HPDE6-E6E7 (cell line): ENCODE results near the gene GRID1.

ENCODE experiments used
- DNase-seq: peaks from one replicate; pipeline ENCODE4 v3.0.0; 2011; ENCODE audit warnings: missing footprints; ENCODE audit errors: extremely low spot score

GRID1 gene

GRCh38 chr10:85602306-85602705, 764.3 kb downstream of the GRID1 start:
- DNase-seq = no peak

DNA sequence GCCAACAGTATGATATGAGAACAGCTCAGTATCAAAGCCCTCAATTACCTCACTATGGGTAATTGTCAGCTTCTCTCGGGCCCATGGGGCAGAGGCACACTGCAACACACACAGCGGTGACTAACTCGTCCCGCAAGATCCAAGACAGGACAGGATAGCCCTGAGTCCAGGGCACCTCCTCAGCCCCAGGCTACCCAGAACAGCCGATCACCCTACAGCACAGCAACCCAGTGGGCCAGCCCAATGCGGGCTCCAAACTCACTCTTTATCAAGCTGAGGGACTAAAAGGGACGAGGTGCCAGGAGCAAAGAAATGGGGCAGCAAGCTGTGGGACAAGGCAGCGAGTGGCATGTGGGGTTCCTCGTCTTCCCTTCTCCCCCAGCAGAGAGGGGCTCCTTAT, 765.1 kb downstream of the GRID1 start:
- DNase-seq = no peak

DNA sequence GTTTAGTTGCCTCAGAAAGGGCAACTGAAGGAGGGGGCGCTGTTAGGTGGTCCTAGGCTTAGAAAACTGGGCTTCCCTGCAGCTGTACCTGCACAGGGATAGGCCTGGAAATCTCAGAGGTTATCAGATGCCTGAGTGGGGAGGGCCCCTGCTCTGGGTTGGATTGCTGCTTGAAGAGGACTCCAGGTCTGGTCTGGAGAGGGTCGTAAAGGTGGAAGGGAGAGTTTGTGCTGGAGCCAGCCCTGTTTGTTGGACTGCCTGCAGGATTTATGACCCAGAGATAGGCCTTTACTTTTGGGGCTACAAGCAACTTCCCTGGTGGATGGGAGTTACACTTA, 765.9 kb downstream of the GRID1 start:
- DNase-seq = no peak

DNA sequence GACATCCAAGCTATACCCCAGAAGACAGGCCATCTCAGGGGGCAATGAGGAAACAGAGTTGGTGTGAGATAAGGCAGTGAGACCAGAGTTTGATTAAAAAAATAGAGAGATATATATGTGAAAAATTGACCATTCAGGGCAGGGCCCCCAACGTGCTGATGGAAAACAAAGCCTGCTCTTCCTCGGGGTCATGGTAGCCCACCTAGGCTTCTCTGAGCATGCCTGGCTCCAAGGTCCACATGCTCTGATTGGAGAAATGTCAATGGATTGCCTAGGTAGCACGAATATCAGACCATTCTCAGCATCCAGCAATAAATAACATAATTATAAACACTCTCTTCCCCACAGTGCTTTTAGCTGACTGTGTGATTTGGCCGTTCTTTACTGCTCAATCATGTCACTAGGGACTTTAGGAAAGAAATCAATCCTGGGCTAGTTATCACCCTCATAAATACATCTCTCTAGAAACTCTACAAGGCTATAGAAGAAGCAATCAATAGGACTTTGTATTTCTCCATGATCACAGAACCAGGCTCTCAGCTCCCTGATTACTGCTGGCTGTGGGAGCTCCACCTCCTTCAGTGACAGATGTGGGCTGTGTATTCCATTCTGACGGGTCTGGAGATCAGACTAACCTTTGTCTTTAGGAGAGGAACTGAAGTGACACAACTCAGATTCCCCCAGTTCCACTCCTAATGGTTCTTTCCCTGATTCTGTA, 766.4 kb downstream of the GRID1 start:
- DNase-seq = no peak

DNA sequence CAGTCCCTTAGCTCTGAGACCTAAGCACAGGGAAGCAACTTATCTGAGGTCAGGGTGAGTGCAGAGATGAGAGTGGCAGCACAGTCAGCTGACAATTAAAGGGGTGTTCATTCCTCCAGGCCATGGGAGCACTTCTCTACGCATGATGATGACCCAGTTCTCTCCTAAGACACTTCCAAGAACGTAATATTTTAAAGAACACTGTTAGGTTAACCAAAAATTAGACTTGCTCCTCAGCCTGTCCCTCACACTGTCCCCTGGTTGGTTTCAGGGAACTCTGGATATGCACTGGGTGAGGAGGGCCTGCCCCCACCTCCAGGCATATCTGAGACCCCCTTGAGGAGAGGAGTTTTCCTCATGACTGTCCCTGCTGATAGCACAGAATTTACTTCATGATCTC, 767.5 kb downstream of the GRID1 start:
- no peak for DNase-seq

GRCh38 chr10:85598646-85599045, 767.9 kb downstream of the GRID1 start:
- no peak for DNase-seq

DNA sequence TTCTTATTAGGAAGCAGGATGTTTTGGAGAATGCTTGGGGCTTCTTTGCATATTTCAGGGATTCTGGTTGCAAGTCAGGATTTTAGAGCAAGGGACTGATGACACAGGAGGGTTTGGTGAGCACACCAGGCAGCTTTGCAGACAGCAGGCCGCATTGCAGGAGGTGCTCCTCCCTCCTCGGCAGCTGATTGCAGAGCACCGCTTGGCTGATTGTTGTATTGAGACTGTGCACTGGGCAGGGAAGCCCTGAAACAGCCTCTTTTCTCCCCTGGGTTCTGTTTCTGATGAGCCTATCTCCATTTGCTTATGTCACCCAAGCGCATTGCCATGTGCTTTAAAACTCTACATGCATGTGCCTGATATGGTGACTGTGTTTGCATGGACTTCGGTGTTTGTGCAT, 769.6 kb downstream of the GRID1 start:
- no peak for DNase-seq

- DNase-seq = no peak
Observed at GRCh38 chr10:85596389-85596788, 770.2 kb downstream of the GRID1 start.

- DNase-seq = no peak
Observed at GRCh38 chr10:85594239-85594638, 772.4 kb downstream of the GRID1 start.

GRCh38 chr10:85593226-85593772, 773.3 kb downstream of the GRID1 start:
- DNase-seq = no peak

DNA sequence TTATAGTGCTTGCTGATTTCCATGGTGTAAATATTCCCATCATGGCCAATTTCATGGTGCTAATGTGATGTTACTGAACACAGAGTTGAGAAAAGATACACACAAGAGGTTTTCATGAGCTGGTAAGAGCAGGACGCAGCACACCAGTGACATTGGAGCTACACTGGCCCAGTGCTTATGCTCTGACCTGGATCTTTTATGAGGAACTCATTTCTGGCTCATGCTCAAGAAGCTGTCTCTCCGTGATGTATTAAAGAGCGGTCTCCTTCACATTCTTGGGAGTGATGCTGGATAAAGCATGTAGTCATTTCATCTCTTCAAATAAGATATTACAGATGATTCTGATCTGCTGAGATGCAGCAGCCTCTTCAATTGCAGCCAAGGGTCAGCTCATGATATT, 785.2 kb downstream of the GRID1 start:
- no peak for DNase-seq

GRCh38 chr10:85580585-85580984, 786.0 kb downstream of the GRID1 start:
- no peak for DNase-seq

DNA sequence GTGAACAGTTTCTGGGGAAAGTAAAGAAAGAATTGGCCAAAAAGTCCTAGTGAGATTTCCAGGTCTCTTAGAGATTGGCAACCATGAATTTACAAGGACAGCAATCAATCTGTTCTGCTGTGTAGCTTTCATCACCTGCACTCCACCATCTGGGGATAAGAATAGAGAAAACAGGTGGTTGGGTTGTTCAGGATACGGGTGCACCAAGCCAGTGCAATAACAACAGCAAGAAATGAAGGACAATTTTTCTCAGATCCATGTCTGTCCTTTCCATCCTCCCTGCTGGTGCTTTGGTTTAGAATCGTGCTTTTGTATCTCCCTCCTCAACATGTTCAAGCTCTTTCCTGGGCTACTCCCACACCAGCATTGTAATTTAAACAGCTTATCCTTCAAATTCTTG, 787.7 kb downstream of the GRID1 start:
- no peak for DNase-seq

DNA sequence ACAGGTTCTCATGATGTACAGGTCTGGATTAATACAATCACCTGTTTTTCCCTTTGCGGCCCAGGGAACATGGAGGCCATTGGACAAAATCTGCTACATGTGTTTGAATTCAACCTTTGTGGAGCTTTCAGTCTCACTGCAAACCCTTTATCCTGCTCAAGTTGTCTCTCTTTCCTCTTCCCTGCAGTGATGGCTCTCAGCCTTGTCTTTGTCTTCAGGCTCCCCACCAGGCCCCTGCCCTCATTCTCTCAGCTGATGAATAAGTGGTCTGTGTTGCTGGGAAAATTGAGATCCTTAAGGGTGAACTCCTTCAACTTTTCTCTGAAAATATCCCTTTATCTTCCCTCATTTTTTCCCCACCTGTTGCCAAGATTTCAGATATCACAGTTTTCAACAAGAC, 791.2 kb downstream of the GRID1 start:
- DNase-seq = no peak

- no peak for DNase-seq
Observed at GRCh38 chr10:85570871-85571270, 795.7 kb downstream of the GRID1 start.

- no peak for DNase-seq
Observed at GRCh38 chr10:85565381-85565780, 801.2 kb downstream of the GRID1 start.

- no peak for DNase-seq
Observed at GRCh38 chr10:85558533-85558932, 808.1 kb downstream of the GRID1 start.

GRCh38 chr10:85557706-85558105, 808.9 kb downstream of the GRID1 start:
- DNase-seq = no peak

- peak; percentile 34 for DNase-seq
Observed at GRCh38 chr10:85557077-85557476, 809.5 kb downstream of the GRID1 start.
